GM18502 (cell line): ENCODE results near the gene CDC73.
A peak's percentile ranks its signal among the peaks of the same experiment; 100 is the strongest.
"Not testable (repeated sequence)": the region's sequence is repeated elsewhere in the genome, so short reads cannot be mapped to it uniquely, and the experiment has no call there.

Experiments
- ATAC-seq: cut with Tn5 transposase; IDR thresholded peaks from one replicate; pipeline ENCODE4 v1.9.1; 2021; ENCODE audit warnings: mild to moderate bottlenecking; ENCODE audit not compliant: unreplicated experiment, poor library complexity

CDC73 gene

GRCh38 chr1:193270996-193271395 lies 149.2 kb downstream of the CDC73 start:
- ATAC-seq = peak; percentile 99

- no peak for ATAC-seq
Observed at GRCh38 chr1:193275773-193276172, 153.9 kb downstream of the CDC73 start.

GRCh38 chr1:193278968-193279367 lies 157.1 kb downstream of the CDC73 start:
- ATAC-seq = no peak

GRCh38 chr1:193281894-193282293 lies 160.1 kb downstream of the CDC73 start:
- ATAC-seq = no peak

GRCh38 chr1:193283016-193283415 lies 161.2 kb downstream of the CDC73 start:
- ATAC-seq = no peak

GRCh38 chr1:193284219-193284618 lies 162.4 kb downstream of the CDC73 start:
- no peak for ATAC-seq

GRCh38 chr1:193285641-193286040 lies 163.8 kb downstream of the CDC73 start:
- no peak for ATAC-seq

GRCh38 chr1:193288548-193289080 lies 166.8 kb downstream of the CDC73 start:
- ATAC-seq = not testable (repeated sequence)

- no peak for ATAC-seq
Observed at GRCh38 chr1:193293726-193294125, 171.9 kb downstream of the CDC73 start.

GRCh38 chr1:193299038-193299437 lies 177.2 kb downstream of the CDC73 start:
- peak; percentile 78 for ATAC-seq

GRCh38 chr1:193301746-193302145 lies 179.9 kb downstream of the CDC73 start:
- no peak for ATAC-seq

- ATAC-seq = no peak
Observed at GRCh38 chr1:193303849-193304248, 182.0 kb downstream of the CDC73 start.
